Esophagus mucosa (tissue), 1 donor: ENCODE measurements around the gene PIK3C2G. TPM values are rescaled to one million over a fixed set of nuclear protein-coding genes. Genes with fewer than 3 reads are reported as not detected.

Source experiments
- ATAC-seq: fragments of 200-7000 bp; cut with Tn5 transposase; one replicate; pipeline ENCODE4 v1.9.1; 2020
- total RNA-seq: library from RNA; stranded (reverse); gene quantifications from one replicate; pipeline ENCODE4 v1.2.4, GENCODE V29; 2023
- donor health status: DM: yes; HTN: yes; CAD: no.

The PIK3C2G gene
- total RNA-seq, 1 donor from 2014 or later: 5.8 TPM

DNA sequence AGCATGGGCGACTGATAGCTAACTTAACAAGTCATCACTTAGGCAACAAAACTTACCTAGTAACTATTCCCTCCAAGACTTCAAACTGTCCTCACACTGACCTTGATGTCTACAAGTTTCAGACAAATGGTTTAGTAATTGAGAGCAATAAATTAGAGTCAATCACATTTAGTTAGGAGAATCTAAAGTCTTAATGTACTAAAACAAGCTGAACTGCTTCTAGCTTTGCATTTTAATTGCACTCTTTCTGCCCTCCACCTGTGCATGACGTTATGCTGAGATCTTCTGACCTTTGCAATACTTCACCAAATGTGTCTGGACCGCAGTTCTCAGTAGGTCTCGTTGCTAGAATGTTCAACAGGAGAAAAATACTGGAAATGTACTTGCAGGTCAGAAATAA is 158.0 kb downstream of the PIK3C2G start:
- ATAC-seq: no peak

DNA sequence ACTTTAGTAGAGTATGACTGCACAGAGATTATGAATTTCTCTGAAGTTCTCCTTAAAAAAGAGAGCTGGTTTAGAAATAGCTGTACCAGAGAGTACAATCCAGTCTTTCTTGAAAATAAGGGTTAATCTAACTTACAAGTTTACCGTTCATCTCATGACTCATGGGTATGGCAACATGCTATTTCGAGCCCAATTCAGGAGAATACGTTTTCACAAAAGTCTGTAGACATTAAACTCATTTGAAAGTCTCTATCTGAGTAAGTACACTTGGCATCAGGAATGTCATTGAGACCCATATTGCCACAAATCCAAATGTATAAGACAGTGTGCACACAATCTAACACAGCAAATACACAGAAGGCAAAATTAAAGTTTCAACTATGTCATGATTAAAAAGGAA is 160.5 kb downstream of the PIK3C2G start:
- ATAC-seq: no peak

DNA sequence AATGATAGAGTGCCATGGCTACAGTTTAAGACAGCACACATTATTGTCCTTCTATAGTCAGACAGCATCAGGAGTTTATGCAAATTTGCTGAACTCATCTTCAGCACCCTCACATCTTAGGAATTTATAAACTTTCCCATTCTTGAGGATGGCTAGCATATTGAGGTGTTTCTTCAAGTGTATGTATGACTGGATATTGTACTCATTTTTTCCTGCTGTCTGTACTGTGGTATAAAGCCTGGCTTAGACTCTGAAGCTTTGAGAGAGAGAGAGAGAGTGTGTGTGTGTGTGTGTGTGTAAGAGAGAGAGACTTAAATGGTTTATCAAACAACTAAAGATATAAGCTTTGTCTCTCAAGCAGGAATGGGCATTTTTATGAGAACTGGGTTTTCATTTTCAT is 161.6 kb downstream of the PIK3C2G start:
- peak; percentile 36 for ATAC-seq

DNA sequence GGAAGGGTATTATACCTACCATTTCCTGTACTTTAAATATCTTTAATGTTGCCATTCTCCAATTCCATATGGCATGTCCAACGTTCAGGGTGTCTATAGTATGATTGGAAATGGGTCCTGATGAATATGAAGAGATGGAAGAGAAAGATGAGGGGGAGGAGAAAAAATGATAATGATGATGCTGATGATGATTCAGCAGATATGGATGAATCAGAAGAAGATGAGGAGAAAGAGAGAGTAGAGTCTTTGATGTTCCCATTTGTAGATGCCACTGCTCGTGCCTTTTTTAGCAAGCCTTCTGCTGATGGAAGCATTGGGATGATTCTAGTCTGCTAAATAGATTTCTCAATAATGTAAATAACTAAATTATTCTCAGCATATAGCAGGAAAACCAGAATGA is 163.5 kb downstream of the PIK3C2G start:
- no peak for ATAC-seq

DNA sequence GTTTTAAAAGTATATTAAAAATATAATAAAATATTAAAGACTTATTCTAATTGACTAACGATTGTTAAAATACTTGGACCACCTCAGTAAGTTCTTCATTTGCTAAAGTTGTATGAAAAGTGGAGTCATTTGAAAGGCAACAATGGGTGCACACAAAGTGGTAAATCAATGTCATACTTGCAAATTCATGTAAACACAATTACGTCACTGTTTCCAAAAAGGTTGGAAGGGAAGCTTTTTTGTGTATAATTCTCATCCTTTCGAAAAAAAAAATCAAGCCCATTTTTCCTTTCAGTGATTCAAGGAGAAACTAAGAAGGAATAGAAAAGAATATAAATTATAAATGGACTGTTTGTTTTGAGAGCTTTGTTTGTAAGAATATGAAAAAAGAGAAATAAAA is 166.2 kb downstream of the PIK3C2G start:
- ATAC-seq: no peak

DNA sequence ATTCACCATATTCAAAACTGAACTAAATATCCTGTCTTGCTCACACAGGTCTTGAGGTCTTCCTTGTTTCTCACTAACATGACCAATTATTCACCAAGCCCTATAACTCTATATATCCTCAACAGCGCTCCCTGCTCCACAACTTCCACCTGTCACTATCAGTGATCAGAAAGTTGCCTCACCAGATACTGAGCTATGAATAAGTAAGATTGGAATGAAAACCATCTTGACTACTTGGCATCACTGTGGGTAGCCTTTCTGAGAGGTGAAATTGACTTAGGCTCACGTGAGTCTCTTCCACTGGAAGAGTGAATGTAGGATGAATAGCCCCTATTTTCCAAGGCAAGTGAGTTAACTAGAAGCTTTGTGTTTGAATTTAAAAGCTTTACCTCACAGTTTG is 167.1 kb downstream of the PIK3C2G start:
- peak; percentile 50 for ATAC-seq

DNA sequence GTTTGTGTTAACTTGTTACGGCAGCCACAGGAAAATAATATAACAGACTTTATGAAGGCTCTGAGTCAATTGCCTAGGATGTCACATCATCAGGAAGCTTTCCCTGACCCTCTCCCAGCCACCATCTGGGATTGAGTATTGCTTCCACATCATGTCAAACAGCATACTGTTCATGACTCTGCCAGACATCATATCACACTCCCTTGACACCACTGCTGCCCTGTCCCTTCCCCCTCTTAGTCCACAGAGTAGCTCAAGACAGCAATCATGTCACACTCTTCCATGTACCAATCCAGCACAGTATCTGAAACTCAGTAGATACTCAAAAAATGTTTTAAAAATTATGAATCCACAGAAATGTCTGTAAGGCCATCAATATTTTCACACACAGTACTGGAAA is 168.0 kb downstream of the PIK3C2G start:
- no peak for ATAC-seq

DNA sequence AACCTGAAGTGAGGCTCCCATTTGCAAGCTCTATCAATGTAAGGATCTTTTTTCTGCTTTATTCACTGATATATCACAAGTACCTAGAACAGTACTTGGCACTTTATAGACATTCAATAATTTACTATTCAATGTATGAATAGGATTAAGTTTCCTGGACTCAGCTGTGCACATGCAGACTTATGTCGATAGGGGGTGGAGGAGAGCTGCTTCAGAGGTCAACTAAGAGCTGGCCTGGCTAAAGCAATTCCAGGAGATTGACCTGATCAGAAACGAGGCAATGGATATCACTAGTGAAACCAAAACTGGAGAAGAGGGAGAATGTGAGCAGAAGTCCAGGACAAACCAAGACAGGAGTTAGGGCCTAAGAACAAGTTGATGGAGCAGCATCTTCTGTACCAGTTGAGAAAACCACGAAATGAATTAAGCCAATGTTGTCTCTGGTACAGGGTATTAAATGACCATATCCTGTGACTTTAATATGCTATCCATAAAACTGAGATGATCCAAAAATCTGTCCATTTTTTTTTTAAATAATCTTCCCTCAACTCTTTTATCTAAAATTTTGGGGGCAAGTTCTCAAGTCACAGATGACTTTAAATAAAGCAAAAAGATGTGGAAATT is 169.2 kb downstream of the PIK3C2G start:
- peak; percentile 76 for ATAC-seq

DNA sequence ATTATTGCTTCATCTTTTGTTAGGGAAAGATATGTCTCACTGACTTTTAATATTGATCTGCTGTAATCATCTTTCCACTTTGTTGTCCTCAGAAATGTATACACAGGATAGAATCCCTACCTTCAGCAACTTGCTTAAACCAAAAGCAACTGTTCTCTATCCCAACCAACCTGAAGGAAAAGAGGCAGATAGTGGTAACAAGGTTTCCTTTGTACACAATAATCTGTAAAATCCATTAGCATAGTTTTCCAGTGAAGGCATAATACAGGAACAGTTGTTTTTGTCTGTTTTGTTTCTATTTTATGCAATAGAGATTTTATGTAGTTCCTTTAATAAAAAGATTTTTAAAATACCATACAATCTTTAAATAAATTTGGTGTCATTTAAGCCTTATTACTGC is 170.5 kb downstream of the PIK3C2G start:
- no peak for ATAC-seq

DNA sequence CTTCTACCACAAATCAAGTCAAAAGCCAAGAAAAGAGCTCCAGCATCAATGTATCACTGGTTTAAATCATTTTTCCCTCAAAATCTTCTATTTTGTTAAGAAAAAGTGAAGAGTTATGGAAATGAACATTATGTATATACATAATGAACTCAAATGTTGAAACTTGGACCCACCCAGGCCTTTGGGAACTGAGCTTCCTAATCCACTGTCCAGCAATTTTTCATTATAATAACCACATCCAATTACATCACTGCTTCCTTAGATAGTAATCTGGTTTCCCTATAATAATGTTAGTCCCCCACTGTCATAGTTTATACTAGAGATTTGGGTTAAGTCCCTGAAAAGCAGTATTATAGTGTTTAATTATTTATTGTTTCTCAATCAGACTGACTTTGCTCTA is 170.9 kb downstream of the PIK3C2G start:
- ATAC-seq: no peak

DNA sequence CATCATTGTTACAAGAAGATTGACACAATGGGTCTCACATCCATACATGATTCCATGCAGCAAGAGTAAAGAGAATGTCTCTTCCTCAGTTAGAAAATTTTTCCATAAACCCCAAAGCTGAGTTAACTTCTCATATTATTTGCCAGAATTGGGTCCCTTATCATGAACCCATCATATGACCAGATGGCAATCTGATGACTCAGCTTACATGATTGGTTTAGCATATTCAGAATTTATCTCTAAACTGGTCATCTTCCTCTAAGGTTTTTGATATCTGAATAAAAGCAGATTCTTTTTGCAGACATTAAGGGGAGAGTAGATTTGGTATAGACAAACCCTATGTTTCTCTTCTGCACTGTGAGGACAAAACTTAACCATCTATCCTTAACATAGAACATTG is 174.9 kb downstream of the PIK3C2G start:
- ATAC-seq: no peak

DNA sequence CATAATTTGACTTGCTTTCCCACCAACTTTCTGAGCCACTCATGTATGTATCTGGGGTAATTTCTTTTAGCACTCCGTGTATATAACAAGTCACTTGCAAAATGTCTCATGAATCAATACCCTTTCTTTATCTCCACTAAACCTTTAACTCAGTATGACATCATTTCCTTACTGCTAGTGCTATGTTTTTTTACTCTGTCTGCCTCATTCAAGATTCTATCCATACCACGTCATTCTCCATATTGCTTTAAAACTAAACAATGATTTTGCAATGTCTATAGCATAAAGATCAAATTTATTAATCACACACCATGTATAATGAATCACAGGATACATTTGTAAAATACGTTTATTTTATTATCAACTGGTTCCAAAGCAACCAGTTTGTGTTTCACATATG is 178.2 kb downstream of the PIK3C2G start:
- ATAC-seq: peak; percentile 38

DNA sequence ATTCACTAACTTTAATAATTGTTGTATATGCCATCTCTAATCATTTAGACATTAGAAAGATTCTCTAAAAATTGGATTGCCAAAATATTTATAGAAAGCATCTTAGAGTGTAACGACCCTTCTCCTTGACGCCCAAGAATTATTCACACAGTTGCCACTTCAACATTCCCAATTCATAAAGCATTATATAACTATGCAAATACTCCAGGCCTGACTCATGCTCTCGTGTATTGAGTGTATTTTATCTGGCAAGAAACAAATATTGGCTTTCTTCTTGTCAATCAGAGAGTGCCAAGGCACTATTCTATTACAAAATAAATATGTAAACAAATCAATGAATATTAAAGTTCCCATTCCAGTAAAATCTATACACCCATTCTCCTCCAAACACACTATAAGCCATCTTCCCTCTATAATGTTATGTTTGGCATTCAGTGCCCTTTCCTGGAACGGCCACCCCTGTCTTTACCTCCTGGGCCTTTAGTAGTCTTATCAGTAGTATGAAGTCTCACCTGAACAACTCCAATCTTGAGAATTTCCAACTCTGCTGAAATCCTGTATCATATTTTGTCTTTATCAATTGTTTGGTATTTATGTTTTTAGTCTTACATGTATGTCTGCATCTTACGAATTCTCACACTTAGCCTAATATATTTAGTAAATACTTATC is 182.6 kb downstream of the PIK3C2G start:
- no peak for ATAC-seq

DNA sequence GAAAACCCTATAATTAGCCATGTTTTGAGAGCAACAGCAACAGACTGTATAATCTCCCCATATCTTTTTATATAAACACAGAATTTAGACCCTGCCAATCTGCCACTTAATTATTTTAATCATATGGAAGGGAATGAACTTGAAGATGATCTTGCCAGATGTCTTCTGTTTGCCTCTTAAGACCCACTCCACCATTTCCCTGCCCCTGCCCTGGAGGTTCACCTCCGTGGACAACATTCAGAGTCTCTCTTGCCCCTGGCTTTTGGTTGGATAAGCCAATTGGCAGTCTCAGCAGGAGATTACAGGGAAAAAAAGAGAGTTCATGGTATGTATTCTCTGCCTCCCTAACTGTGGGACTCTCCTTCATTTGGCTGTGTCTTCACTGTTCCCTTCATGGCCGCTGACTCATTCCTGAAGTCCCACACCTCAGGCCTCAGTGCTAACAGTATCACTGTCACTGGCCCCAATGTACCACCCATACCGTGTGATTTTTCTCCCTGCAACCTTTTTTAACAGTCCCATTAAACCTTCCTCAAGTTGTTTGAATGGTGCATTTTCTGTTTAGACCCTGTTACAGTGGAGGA is 184.8 kb downstream of the PIK3C2G start:
- ATAC-seq: peak; percentile 25

DNA sequence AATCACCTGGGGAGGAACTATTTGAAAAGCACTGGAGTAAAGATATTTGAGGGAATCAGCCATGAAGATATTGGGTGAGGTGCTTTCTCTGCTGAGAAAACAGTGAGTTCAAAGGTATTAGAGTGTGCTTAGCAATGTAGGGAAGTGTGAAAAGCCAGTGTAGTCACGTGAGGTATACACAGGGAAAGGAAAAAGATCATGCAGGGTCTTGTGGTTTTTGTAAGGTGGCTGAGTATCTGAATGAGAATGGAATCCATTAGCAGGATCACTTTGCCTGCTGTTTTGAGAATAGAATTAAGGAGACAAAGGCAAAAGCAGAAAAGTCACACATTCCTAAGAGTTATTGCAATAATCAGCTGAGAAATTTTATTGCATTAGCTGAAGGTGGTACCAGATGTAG is 193.0 kb downstream of the PIK3C2G start:
- no peak for ATAC-seq

DNA sequence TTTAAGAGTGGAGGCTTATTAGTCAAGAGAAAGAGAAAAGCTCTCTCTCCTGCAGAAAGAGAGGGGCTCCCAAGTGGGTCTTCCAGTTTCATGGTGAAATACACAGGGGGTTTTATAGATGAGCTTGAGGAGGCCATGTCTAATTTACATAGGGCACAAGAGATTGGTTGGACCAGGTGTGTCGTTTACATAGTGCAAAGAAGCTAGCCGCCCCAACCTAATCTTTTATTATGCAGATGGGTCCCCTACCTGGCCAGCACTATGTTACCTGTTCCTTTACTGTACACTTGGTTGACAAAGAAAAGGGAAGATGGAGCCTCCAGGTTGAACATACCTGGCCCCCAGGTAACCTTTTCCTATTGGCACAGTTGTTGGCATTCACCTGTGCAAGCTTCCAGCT is 195.0 kb downstream of the PIK3C2G start:
- ATAC-seq: no peak

DNA sequence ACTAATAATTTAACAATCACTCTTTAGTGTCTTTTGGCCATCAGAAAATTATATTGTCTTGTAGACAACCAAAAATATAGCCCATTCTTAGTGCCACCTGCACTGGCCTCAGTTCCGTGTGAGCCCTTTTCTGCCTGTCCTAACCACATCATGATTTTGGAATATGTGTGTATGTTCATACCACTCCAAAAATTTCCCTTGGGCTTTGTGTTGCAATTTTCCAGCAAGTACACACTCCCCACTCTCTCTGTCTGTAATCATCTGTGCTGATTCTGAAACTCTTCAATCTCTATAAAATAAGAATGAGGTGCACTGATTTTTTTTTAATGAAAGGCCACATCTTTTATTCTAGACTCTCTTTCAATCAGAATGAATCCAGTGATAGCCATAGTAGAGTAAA is 196.0 kb downstream of the PIK3C2G start:
- ATAC-seq: no peak

DNA sequence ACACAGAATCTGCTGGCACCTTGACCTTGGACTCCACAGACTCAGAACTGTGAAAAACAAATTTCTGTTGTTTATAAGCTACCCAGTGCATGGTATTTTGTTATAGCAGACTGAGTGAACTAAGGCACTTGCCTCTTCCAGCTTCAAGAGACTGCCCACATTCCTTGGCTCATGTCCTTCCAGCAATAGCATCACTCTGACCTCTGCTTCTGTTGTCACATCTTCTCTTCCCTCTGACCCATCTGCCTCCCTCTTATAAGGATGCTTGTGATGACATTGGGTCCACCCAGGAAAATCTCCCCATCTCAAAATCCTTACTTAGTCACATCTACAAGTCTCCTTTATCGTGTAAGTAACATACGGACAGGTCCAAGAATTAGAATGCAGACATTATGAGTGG is 200.4 kb downstream of the PIK3C2G start:
- ATAC-seq: no peak

DNA sequence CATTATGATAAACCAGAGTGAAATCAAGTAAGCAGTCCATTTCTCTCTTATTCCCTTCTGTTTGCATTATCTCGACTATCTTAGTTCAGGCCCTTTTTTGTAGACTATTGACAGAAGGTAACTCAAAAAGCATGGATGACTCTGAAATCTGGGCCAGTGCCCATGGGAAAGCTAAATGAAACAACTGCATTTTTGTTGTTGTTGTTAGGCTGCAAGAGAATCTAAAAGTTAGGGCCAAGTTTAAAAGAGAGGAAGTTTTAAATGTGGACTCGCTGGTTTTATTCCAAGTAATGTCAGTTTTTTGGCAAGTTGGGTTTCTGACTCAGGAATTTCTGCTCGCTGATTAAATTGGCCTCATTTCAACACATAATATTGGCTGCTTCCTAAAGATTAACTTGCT is 201.1 kb downstream of the PIK3C2G start:
- ATAC-seq: no peak

DNA sequence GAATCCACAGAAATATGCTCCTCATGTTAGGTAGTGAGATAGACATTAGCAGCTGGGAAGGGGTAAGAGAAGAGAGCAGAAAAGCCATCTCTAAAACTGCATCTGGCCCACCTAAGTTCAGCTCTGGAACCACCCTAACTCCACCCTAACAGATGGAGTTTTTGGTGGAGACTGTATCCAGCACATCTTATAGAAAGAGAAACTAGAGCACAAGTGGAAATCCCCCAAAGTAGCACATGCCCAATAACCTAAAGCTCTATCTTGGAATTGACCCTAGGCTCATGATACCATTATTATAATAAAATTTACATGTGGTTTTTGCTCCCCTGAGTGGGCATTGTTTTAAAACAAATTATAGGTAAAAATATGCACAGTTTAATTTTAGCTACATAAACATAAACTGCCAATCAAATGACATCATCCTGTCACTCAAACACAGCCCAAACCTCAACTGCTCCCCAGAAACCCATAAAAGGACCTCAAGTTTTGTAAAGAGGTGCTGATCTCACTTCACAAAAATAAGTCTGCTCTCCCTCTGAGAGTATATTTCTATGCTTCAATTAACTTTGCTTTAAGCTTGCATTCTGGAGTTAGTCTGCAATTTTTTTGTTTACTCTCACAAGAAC is 206.4 kb downstream of the PIK3C2G start:
- no peak for ATAC-seq

DNA sequence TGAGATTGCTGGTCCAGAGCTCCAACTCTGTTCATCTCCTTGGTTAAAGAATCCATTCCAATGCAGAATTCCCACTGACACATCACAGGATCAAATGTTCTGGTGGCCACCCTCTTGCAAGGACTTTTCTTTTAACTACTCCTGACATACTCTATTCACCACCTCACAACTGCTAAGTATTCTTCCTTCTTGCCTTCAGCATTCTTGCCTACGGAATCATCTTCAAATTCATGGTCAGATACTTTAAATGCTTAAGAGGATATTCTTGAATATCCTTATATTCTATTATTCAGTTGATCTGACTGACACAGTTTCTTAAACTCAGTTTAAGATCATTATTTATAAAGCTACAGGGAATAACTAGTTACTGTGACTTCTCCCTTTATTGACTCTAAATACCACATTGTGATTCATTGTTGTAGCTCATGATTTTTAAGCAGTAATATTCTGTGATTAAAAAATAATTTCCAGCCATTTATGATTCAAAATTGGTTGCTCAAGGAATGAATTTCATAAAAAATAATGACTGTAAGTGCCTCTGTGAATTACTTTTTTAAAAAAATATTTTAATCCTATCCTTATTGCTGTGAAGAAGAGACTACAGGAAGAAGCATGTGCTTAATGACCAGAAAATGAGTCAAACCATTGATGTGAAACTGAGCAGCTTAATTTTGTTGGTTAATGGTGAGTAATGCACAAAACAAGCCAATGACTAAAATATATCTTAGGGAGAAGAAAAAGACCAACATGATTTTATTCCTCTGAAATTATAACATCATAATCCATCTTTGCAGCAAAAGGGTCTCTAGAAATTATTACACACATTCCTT is 207.1 kb downstream of the PIK3C2G start:
- peak; percentile 93 for ATAC-seq

DNA sequence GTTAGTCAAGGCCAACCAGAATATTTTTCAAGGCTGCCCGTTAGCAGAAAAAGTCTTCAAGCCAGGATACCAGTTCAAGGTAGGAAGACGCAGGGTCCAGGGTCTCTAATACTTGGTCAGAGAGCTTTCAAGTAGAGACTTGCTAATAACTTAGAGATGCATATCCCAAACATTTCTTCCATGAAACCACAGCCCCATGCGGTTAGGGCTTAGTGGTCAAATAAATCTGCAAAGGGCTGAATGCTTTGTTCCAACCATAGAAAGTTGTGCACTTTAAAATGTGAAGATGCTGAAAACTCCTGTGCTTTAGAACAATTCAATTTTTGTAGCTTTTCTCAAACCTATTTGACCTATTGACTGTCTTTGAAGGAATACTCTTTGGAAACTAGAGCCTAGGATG is 208.9 kb downstream of the PIK3C2G start:
- ATAC-seq: no peak

DNA sequence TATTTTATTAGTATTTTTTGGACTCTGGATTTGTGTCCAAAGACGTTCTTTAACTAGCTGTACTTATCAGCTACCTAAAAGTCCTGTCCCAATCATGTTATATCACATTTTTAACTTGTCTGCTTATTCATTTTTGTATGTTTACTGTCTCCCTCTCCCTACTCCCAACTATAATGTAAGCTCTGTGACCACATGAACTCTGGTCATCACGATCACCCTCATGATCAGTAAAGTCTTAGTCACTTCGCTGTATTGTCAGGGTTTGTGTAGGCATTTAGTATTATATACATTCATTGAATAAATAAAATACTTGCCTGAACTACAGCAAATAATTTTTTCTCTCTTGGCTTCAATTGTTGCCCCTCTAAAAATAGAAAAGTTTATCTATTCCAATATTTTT is 211.0 kb downstream of the PIK3C2G start:
- no peak for ATAC-seq
